B cell (primary cell): ENCODE results near the gene DGKZ. TPM values are rescaled to one million over a fixed set of nuclear protein-coding genes. Genes with fewer than 3 reads are reported as not detected.

Experiments
- ATAC-seq: fragments of 200-7000 bp; cut with Tn5 transposase; one replicate; pipeline ENCODE4 v1.10.0; 2021; ENCODE audit warnings: low read depth, mild to moderate bottlenecking, moderate number of reproducible peaks, moderate library complexity
- CTCF ChIA-PET: fragments of 350-600 bp; sonication (Branson Sonifier 250); formaldehyde crosslinking; loops from one replicate; lab custom pipeline; 2021; ENCODE audit warnings: antibody characterized with exemption, inconsistent platforms; lab: Charles Lee
- POLR2A ChIA-PET: fragments of 350-600 bp; sonication (Branson Sonifier 250); formaldehyde crosslinking; loops from one replicate; lab custom pipeline; 2021; ENCODE audit warnings: antibody characterized with exemption; lab: Charles Lee
- DNase-seq: peaks from one replicate; pipeline ENCODE4 v3.0.0; 2013
- H2AFZ ChIP-seq: 2 replicates; pipeline ENCODE4 v1.6.1; 2012; ENCODE audit warnings: mild to moderate bottlenecking, low read depth, low read length; ENCODE audit not compliant: insufficient read depth, poor library complexity, severe bottlenecking
- H3K27ac ChIP-seq, 2 donors: 1 replicate in 1 of 2; 2 replicates in 1 of 2; pipeline ENCODE4 v1.5.1; 2012 to 2013; ENCODE audit warnings: low read length in 2 of 2, mild to moderate bottlenecking in 2 of 2, moderate library complexity in 1 of 2
- H3K27me3 ChIP-seq, 4 experiments: fragments of 200-600 bp in 1 of 4; sonication (generic) in 1 of 4; replicated peaks in 1 of 4; 1 replicate in 2 of 4; 2 replicates in 2 of 4; pipeline versions ENCODE4 v1.6.1 to v1.7.0; 2013 to 2016; ENCODE audit warnings: low read length in 3 of 4, mild to moderate bottlenecking in 2 of 4, mixed read lengths in 1 of 4, moderate library complexity in 1 of 4; ENCODE audit not compliant: insufficient read depth in 4 of 4, control insufficient read depth in 3 of 4; ENCODE audit errors: control extremely low read depth in 1 of 4
- H3K36me3 ChIP-seq, 2 experiments: replicated peaks in 1 of 2; 1 replicate in 1 of 2; 2 replicates in 1 of 2; pipeline versions ENCODE4 v1.6.1 to v1.7.1; 2013; ENCODE audit warnings: low read length in 1 of 2; ENCODE audit not compliant: insufficient read depth in 2 of 2, control insufficient read depth in 1 of 2; ENCODE audit errors: control extremely low read depth in 1 of 2, extremely low read depth in 1 of 2
- H3K4me1 ChIP-seq, 2 donors: fragments of 200-600 bp in 1 of 2; sonication (generic) in 1 of 2; 1 replicate in 1 of 2; 2 replicates in 1 of 2; pipeline versions ENCODE4 v1.5.1 to v1.6.1; 2013 to 2017; ENCODE audit warnings: low read length in 2 of 2; ENCODE audit not compliant: control insufficient read depth in 2 of 2, insufficient read depth in 2 of 2
- H3K4me2 ChIP-seq: replicated peaks from 2 replicates; pipeline ENCODE3; 2012; ENCODE audit warnings: mild to moderate bottlenecking, low read depth, low read length; ENCODE audit not compliant: poor library complexity, severe bottlenecking
- H3K4me3 ChIP-seq, 5 experiments: fragments of 200-600 bp in 1 of 5; sonication (generic) in 1 of 5; 1 replicate in 3 of 5; 2 replicates in 2 of 5; pipeline versions ENCODE4 v1.5.1 to v1.7.0; 2011 to 2016; ENCODE audit warnings: low read length in 4 of 5, mild to moderate bottlenecking in 4 of 5, low read depth in 2 of 5, control low read depth in 1 of 5, moderate library complexity in 1 of 5; ENCODE audit not compliant: insufficient read depth in 1 of 5; ENCODE audit errors: control extremely low read depth in 1 of 5, extremely low read depth in 1 of 5
- H3K79me2 ChIP-seq: fragments of 200-600 bp; sonication (generic); one replicate; pipeline ENCODE4 v1.6.0; 2016; ENCODE audit warnings: low read length; ENCODE audit not compliant: control insufficient read depth, insufficient read depth
- H3K9ac ChIP-seq: fragments of 200-600 bp; sonication (generic); 2 replicates; pipeline ENCODE4 v1.6.1; 2017; ENCODE audit warnings: mild to moderate bottlenecking, low read length, moderate library complexity
- H3K9me3 ChIP-seq, 3 donors: one replicate each; pipeline versions ENCODE4 v1.6.1 to v1.7.1; 2013; ENCODE audit warnings: low read length in 2 of 3; ENCODE audit not compliant: control insufficient read depth in 2 of 3, insufficient read depth in 1 of 3; ENCODE audit errors: control extremely low read depth in 1 of 3
- H4K20me1 ChIP-seq: 2 replicates; pipeline ENCODE4 v1.6.0; 2012; ENCODE audit warnings: mild to moderate bottlenecking, low read length; ENCODE audit not compliant: insufficient read depth, control insufficient read depth, poor library complexity, severe bottlenecking
- H3K27ac Mint-ChIP-seq: one replicate; pipeline ENCODE4 v1.8.0; 2021; ENCODE audit warnings: mixed read lengths
- H3K27me3 Mint-ChIP-seq: one replicate; pipeline ENCODE4 v1.8.0; 2021; ENCODE audit warnings: mixed read lengths
- H3K4me1 Mint-ChIP-seq: one replicate; pipeline ENCODE4 v1.8.0; 2021; ENCODE audit warnings: mixed read lengths
- H3K4me3 Mint-ChIP-seq: one replicate; pipeline ENCODE4 v1.8.0; 2021; ENCODE audit warnings: mixed read lengths
- H3K9me3 Mint-ChIP-seq: one replicate; pipeline ENCODE4 v1.8.0; 2022; ENCODE audit warnings: mixed read lengths; ENCODE audit not compliant: insufficient read depth
- CTCF ChIP-seq: fragments of 200-600 bp; IDR thresholded peaks from one replicate; pipeline ENCODE4 v1.8.0; 2022; ENCODE audit warnings: antibody characterized with exemption, mild to moderate bottlenecking
- EZH2 ChIP-seq: IDR thresholded peaks from 2 replicates; pipeline ENCODE4 v1.6.1; 2012; ENCODE audit warnings: borderline replicate concordance, low read depth, mild to moderate bottlenecking, moderate library complexity, low read length; ENCODE audit not compliant: insufficient read depth, poor library complexity, severe bottlenecking
- WGBS: methylation state at CpG from one replicate; pipeline ENCODE4 v1.1.5; 2013; ENCODE audit warnings: missing lambda C conversion rate; ENCODE audit not compliant: insufficient coverage; 5-methylcytosine and 5-hydroxymethylcytosine counted together
- intact Hi-C: fragments of 100-400 bp; cut with micrococcal nuclease; formaldehyde crosslinking; loops from one replicate; pipeline ENCODE4 v1.10.0; 2022
- polyA plus RNA-seq: library from polyadenylated mRNA; depleted of rRNA; stranded (reverse); fragments of >200 nt; gene quantifications from 2 replicates; pipeline ENCODE4 v1.2.3, GENCODE V29; 2012
- total RNA-seq, 2 donors: library from RNA; stranded (reverse); fragments of 120-200 nt in 1 of 2; gene quantifications; 1 replicate in 1 of 2; 2 replicates in 1 of 2; pipeline versions ENCODE4 v1.2.3 to v1.2.4, GENCODE V29; 2013 to 2022

Gene DGKZ
- total and polyA plus RNA-seq, 2 donors (not counting 1 experiment from before 2014, with no cell fraction given), result 56.6 to 79.5 TPM

GRCh38 chr11:46345881-46346484 is 1.3 kb upstream of the DGKZ start:
- Histone ChIP-seq H3K36me3 (no peaks in the 10 kb centered on the region), H3K27ac (no peak overlapping the region), H4K20me1 (peaks cover 25% of the 10 kb centered on the region), H3K9me3 (no peaks in the 10 kb centered on the region), H3K4me1 (peaks cover 38 to 45% of the 10 kb centered on the region in 2 donors), H3K4me3 (peak overlapping the region; percentile 22 to 75 (median 55)), H3K4me2 (peak overlapping the region; percentile 92), H3K27me3 (peaks cover 0 to 5% (median 0%) of the 10 kb centered on the region in 4 experiments), H2AFZ (peak overlapping the region; percentile 82), H3K79me2 (peaks cover 45% of the 10 kb centered on the region), H3K9ac (peak overlapping the region; percentile 66)
- ChIA-PET POLR2A (no interaction called here), CTCF (interaction anchor here (0.7 to 2.5 kb wide), 4 partner anchors 14 to 32 kb away, joined by 3 to 7 read pairs (median 3); no protein-coding TSS in a partner anchor)
- Mint-ChIP-seq H3K27ac (no peak overlapping the region), H3K4me3 (peak overlapping the region; percentile 91), H3K9me3 (no peaks in the 10 kb centered on the region), H3K27me3 (peaks cover 7% of the 10 kb centered on the region), H3K4me1 (peaks cover 45% of the 10 kb centered on the region)
- no peak for ATAC-seq
- intact Hi-C loops, result loop anchor here (2.0 to 5.0 kb wide), 4 partner anchors 36 to 541 kb away; partner anchors contain the start of genes MDK, PEX16 and SLC35C1
- WGBS, result 8% methylated on average over 9 of the region's 10 CpGs
- no peak for TF ChIP-seq CTCF
- no peak for TF ChIP-seq EZH2
- DNase-seq, result peak; percentile 32
